Measurements from ENCODE around the gene PROSER1.
A peak's percentile ranks its signal among the peaks of the same experiment; 100 is the strongest.
"Not testable (repeated sequence)": the region's sequence is repeated elsewhere in the genome, so short reads cannot be mapped to it uniquely, and the experiment has no call there.

The PROSER1 gene

GRCh38 chr13:39037880-39038568, at the start of gene PROSER1, which contains the start of gene NHLRC3:
Gene PROSER1, minus strand, starts transcription at chr13:39038089. Its CDS starts 847 bp downstream, at chr13:39037242.
Gene NHLRC3, plus strand, starts transcription at chr13:39038456. Its CDS starts 184 bp downstream, at chr13:39038640.
- DNase-seq, result peak; percentile 92

DNA sequence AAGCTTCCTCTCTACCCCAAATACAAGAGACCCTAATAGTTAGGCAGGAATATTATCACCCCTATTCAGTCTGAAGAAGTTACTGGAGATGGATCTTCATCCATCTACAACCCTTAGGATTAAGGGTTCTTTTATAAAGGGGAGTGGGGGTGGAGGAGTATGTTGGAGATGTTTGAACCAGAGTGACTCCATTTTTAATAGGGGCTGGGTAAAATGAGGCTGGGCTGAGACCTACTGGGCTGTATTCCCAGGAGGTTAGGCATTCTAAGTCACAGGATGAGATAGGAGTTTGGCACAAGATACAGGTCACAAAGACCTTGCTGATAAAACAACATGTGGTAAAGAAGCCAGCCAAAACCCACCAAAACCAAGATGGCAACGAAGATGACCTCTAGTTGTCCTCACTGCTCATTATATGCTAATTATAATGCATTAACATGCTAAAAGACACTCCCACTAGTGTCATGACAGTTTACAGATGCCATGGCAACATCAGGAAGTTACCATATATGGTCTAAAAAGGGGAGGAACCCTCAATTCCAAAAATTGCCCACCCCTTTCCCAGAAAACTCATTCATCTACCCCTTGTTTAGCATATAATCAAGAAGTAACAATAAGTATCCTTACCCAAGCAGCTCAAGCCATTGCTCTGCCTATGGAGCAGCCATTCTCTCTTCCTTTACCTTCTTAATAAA, 48.5 kb upstream of the PROSER1 start:
- not testable (repeated sequence) for DNase-seq

DNA sequence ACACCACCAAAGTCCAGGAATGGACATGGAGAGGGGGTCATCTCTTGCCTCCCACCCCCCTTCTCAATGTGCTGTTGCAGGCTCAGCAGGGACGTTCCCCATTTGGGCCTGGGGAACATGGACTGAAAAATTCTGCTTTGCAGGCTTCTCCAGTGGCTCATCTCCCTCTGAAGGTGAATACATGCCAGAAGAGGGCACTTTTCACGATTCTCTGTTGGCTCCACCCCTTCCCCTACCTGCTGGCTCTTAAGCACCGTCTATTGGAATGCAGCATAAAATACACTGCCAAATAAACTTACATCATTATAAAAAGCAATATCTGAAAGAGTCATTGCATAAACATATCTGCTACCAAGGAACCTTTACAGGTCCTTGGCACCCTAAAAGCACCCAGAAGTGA, 36.1 kb upstream of the PROSER1 start:
- DNase-seq, result no peak

DNA sequence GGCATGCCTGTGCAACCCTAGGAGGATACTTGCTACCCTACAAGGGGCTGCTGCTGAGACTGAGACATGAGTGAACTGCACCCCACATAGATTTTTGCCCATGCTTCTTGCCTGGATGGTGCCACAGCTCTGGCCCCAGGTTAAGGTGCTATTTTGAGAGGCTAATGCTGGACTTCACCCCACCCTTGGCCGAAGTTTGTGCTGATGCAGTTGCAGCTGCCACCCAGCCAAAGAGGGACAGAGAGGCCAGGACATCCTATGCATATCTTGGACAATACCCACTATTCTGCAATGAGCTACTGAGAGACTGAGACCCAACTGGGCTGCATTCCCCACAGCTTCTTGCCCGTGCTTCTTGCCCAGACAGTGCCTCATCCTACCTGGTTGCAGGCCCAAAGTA, 35.0 kb upstream of the PROSER1 start:
- DNase-seq, result no peak

- no peak for DNase-seq
Observed at GRCh38 chr13:39062004-39062403, 24.1 kb upstream of the PROSER1 start.

DNA sequence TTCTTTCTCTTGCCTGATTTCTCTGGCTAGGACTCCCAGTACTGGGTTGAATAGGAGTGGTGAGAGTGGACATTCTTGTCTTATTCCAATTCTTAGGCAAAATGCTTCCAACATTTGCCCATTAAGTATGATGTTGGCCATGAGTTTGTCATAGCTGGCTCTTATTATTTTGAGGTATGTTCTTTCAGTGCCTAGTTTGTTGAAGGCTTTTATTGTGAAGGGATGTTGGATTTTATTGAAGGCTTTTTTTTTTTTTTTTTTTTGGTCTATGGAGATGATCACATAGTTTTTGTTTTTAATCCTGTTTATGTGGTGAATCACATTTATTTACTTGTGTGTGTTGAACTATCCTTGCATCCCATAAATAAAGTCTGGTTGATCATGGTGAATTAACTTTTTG, 20.2 kb upstream of the PROSER1 start:
- DNase-seq, result no peak

GRCh38 chr13:39056018-39056417, 18.1 kb upstream of the PROSER1 start:
- DNase-seq, result no peak

DNA sequence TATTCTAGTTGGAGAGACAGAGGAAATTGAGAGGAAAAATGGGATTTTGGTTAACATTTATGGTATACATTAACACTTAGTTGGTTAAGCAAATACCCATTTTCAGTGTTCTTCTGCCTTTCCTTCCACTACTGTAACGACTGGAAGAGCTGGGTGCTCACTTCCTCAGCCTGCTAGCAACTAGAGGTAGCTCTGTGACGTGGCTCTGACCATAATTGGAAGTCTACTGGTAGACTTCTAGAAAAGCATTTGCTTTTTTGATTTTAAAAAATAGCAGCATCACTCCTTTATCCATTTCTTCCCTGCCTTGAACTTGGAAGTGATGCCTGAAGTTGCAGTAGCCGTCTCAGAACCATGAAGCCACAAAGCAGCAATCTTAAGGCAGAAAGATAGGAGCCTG, 16.2 kb upstream of the PROSER1 start:
- DNase-seq, result no peak

GRCh38 chr13:39052944-39053343, 15.1 kb upstream of the PROSER1 start:
- DNase-seq, result no peak

DNA sequence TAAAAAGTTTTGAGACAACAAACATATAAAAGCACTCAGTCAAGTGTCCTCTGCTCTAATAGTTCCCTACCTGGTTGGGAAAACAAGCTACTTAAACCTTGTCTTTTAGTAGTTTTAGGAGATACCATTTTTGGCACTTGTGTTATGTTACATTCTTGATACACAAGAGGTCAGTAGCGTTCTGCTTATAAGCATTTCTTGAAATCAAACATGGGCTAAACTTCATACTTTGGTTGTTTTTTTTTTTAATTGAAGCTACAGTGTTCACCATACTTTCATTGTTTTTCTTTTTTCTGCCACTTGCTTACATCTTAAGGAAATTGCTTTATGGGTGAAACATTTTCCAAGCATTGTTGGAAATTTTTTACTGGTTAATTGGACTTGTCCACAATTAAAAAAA, 13.3 kb upstream of the PROSER1 start:
- peak; percentile 10 for DNase-seq

- DNase-seq, result no peak
Observed at GRCh38 chr13:39049274-39049673, 11.4 kb upstream of the PROSER1 start.

- no peak for DNase-seq
Observed at GRCh38 chr13:39048806-39049205, 10.9 kb upstream of the PROSER1 start.

- no peak for DNase-seq
Observed at GRCh38 chr13:39047560-39047959, 9.7 kb upstream of the PROSER1 start.

- DNase-seq, result no peak
Observed at GRCh38 chr13:39044536-39044935, 6.6 kb upstream of the PROSER1 start.

- DNase-seq, result no peak
Observed at GRCh38 chr13:39040206-39040605, 2.3 kb upstream of the PROSER1 start.

- no peak for DNase-seq
Observed at GRCh38 chr13:39039041-39039440, 1.2 kb upstream of the PROSER1 start.

DNA sequence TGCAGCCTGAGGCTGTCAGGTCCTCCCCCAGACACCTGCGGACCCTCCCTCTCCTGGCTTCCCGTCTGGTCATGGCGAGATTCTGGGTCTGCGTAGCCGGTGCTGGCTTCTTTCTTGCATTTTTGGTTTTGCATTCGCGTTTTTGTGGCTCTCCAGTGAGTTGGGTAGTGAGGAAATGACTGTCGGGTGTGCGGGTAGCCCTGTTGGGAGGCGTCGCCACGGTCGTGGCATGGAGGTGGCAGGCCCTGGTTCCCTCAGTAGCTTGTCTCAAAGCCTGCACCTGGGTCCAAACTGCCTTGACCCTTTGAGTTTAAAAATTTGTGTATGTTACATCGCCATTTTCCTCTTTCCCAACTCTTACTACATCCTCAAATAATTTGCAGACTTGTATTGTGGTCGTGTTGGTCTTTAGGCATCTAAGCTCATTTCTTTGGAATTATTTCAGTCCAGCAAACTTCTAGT, 711 bp upstream of the PROSER1 start:
- DNase-seq, result peak; percentile 54

- no peak for DNase-seq
Observed at GRCh38 chr13:39037410-39037879, 444 bp downstream of the PROSER1 start.

DNA sequence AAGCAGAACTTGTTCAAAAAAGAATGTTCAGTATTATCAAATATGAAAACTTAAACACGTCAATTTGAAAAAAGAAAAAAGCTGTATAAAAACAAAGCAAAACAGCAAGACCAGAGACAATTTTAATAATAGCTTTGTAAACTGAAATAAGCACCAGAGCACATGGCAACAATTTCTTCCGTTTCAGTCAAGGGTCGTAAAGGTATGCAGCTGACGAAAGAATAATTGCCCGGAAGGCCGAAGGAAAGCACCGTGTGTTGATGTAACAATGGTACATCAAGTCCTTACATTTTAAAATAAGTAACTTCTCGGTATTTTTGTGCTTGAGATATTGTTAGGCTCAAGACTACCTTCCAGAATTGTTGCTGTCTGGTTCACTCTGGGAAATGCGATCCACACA, 1.7 kb downstream of the PROSER1 start:
- DNase-seq, result no peak

DNA sequence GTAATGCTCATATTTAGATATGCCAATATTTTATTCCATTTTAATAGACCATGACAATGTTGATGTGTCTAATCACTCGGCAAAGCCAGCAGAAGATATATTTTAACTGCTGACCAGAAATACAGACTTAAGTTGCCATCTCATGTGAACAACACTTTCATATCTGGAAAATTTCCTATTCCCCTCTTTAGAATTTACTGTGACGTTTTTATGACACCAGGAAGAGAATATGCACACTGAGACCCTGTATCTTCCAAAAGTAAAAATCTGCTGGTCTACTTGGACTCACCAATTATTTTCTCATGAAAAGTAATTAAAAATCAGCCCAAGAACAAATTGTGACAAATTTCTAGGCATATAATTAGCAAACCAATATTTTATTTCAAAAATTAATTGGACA, 2.1 kb downstream of the PROSER1 start:
- no peak for DNase-seq

DNA sequence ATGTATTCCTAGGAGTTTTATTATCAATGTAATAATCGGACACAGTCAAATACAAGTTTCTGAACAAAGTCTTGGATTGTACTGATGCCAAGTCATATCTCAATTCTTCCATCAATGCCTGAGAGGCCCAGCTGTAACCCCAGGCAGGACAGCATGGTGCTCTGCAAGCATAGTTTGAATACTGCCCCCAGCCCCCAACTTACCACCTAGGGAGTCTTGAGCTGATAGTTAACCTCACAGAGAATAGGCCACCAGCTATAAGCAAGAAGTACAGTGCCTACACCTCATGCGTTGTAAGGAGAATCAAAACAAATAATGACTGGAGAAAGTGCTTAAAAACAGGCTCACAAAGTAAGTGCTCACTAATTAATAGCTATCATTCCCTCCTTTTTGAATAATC, 2.7 kb downstream of the PROSER1 start:
- no peak for DNase-seq

GRCh38 chr13:39034085-39034484, 3.8 kb downstream of the PROSER1 start:
- no peak for DNase-seq

DNA sequence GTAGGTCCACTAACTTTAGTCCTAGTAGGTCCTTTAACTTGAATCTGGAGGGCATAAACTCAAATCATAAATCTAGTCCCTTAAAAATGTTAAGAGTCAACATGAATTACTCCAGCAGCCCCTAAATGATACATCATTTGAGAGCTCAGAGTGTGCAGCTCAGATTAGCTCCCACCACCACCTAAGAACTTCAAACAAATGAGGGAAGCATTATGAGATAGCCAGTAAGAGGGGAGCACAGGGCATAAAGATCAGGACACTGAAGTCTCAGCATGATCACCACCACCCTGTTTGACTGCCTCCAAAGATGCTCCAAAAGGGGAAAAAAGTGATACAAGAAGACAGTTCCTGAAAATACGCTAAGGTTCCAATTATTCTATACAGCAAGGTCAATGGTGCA, 5.7 kb downstream of the PROSER1 start:
- no peak for DNase-seq

DNA sequence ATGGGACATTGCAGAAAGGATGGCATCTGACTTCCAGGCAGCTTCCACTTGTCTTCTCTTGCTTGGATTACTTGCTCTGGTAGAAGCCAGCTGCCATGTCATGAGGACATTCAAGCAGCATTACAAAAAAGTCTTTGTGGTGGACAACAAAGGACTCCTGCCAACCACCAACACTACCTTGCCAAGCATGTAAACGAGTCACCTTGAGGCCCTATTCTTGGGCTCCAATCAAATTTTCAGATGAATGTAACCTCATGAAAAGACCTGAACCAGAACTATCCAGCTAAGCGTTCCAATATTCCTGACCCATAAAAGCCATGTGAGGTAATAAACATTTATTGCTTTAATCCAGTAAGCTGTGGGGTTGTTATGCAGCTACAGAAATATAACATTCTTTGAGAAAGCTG, 12.5 kb downstream of the PROSER1 start:
- DNase-seq, result no peak
